Hindlimb muscle (tissue), 1 donor: Measurements from ENCODE around the gene PTPRF. TPM values are rescaled to one million over a fixed set of nuclear protein-coding genes. Genes with fewer than 3 reads are reported as not detected.

Experiments
- DNase-seq: peaks from one replicate; pipeline ENCODE4 v3.0.0-alpha.2; 2013
- polyA plus RNA-seq: library from polyadenylated mRNA; unstranded; fragments of 120-200 nt; gene quantifications from one replicate; pipeline ENCODE4 v1.2.1, GENCODE V29; 2013; ENCODE audit not compliant: insufficient read length

PTPRF gene
- polyA plus RNA-seq, 1 donor: 29.2 TPM

DNA sequence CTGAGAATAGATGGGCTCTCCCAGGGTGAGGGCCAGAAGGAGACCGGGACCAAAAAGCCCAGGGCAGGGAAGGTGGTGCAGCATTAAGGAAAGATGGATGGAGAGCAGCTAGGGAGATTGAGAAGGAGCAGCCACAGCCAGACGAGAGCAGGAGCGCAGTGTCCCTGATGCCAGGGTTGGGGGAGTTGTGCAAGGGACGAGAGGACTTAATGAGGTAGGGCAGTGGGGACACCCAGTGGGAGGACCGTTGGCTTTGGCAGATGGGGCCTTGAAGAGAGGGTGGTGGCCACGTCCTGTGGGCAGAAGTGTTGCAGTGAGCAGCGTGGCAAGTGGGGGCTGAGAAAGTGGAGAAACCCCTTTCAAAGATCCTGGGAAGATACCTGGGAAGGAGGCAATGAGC, 81.3 kb downstream of the PTPRF start:
- no peak for DNase-seq

DNA sequence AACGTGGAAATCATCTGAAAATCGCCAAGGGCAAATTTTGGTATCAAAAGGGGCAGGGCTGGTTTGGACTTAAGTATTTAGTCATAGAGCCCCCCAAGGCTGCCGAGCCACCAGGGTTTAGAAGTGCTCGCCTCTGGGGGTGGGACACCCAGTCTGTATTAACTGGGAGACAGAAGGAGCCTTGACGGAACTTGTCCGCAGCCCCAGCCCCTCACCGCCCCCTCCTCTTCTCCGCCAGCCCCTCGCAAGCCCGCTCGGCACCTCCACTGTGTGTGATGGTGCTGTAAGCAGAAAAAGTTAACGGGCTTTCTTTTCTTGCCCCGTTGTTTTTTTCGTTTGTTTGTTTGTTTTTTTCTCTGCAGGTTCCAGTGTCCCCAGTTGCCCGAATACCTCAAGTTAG, 81.7 kb downstream of the PTPRF start:
- no peak for DNase-seq

DNA sequence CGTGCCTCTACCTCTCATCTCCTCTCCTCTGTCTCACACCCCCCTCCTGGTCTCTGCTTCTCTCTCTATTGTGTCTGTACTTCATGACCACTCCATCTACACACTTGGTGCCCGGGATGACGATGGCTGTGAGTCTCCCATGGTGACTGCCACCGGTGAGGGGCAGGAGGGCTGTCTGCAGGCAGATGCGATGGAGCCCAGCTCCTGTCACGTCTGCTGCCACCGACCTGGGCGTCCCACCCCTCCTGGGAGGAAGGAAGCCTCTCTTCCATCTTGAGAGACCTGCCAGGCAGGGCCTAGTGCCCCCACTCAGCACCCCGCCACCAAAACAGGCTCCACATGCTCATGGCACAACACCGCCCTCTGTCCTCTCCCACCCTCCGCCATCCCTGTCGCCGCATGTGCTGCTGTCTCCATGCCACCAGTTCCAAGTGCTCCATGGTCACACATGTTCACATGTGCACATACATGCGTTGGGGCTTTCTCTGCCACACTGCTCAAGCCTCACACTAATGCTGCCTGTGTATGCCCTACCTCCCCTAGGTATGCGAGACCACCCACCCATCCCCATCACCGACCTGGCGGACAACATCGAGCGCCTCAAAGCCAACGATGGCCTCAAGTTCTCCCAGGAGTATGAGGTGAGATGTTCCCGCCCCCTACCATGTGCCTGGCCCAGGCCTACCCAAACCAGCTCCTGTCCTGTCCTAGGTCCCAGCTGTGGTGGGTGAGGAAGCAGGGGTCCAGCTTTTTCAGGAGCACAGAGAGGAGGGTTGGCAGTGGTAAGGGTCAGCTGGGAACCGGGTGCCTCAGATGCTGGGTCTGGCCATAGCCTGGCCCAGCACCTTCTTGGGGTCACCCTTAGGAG, 82.6 kb downstream of the PTPRF start:
- no peak for DNase-seq

GRCh38 chr1:43614211-43614610, 83.5 kb downstream of the PTPRF start:
- DNase-seq: no peak

DNA sequence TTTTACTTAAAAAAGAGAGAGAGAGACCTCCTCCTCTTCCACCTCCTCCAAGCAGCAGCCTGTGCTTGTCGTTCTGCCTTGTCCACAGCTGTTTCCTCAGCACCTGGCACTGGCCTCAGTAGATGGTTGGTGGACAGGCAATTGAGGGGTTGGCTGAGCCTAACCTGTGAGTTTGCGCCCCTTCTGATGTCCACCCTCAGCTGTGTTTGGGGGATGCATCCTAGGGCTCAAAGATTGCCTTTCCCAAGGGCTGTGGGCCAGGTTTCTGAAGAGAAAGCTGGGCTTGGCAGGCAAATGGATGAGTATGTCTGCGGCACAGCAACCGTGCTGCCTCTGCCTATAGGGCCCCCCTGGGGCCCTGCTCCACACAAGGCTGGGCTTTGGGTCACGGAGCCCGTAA, 84.2 kb downstream of the PTPRF start:
- DNase-seq: no peak

DNA sequence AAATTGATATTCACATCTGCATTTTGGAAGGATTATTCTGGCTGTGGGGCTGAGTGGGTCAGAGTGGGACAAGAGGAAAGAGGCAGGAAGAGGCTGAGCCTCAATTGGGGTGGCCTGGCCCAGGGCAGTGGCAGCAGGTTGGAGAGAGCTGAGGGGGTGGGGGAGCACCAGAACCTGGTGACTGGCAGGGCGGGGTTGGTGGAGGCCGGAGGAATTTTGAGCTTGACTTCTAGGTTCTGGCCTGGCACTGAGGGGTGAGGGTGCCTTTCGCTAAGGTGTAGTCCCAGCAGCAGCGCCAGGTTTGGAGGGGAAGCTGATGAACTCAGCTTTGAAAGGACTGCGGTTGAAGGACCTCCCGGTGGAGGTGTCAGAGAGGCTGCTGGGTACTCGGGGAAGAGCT, 85.7 kb downstream of the PTPRF start:
- DNase-seq: no peak

- DNase-seq: no peak
Observed at GRCh38 chr1:43617011-43617410, 86.3 kb downstream of the PTPRF start.

DNA sequence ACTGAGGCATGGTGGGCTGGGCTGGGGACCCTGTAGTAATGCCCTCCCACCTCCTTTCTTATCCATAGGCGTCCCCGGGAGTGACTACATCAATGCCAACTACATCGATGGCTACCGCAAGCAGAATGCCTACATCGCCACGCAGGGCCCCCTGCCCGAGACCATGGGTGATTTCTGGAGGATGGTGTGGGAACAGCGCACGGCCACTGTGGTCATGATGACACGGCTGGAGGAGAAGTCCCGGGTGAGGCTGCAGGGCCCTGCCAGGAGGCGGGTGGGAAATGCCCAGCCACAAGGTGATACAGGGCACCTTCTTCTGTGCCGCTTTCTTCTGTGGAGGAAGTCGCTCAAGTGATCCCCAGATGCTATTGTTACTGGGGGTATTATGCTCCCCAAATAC, 87.0 kb downstream of the PTPRF start:
- DNase-seq: no peak

DNA sequence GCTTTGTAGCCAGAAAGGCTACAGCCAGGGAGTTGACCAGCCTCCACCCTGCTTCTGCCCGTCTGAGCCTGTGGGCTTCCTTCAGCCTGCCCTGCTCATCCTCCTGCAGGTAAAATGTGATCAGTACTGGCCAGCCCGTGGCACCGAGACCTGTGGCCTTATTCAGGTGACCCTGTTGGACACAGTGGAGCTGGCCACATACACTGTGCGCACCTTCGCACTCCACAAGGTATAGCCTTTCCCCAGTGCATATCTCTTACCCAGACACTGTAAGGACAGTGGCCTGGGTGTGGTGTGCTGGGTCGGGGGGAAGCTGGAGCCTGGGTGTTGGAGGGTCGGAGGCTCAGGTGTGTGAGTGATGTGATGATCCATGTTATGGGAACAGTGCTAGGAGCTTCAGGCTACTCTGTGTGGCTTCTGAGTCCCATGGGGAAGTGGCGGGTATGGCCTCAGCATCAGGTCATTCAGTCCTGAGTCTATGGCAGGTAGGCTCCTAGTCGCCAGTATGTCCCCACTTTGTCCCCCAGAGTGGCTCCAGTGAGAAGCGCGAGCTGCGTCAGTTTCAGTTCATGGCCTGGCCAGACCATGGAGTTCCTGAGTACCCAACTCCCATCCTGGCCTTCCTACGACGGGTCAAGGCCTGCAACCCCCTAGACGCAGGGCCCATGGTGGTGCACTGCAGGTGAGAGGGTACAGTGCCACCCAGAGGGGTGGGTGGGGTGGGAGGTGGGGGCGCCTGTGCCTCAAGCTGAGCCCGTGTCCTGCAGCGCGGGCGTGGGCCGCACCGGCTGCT, 88.0 kb downstream of the PTPRF start:
- DNase-seq: no peak

DNA sequence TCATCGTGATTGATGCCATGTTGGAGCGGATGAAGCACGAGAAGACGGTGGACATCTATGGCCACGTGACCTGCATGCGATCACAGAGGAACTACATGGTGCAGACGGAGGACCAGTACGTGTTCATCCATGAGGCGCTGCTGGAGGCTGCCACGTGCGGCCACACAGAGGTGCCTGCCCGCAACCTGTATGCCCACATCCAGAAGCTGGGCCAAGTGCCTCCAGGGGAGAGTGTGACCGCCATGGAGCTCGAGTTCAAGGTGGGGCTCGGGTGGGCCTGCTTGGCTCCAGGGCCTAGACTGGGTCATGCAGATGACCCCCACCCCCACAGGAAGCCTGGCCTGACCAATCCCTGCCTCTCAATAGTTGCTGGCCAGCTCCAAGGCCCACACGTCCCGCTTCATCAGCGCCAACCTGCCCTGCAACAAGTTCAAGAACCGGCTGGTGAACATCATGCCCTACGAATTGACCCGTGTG, 88.7 kb downstream of the PTPRF start:
- no peak for DNase-seq

DNA sequence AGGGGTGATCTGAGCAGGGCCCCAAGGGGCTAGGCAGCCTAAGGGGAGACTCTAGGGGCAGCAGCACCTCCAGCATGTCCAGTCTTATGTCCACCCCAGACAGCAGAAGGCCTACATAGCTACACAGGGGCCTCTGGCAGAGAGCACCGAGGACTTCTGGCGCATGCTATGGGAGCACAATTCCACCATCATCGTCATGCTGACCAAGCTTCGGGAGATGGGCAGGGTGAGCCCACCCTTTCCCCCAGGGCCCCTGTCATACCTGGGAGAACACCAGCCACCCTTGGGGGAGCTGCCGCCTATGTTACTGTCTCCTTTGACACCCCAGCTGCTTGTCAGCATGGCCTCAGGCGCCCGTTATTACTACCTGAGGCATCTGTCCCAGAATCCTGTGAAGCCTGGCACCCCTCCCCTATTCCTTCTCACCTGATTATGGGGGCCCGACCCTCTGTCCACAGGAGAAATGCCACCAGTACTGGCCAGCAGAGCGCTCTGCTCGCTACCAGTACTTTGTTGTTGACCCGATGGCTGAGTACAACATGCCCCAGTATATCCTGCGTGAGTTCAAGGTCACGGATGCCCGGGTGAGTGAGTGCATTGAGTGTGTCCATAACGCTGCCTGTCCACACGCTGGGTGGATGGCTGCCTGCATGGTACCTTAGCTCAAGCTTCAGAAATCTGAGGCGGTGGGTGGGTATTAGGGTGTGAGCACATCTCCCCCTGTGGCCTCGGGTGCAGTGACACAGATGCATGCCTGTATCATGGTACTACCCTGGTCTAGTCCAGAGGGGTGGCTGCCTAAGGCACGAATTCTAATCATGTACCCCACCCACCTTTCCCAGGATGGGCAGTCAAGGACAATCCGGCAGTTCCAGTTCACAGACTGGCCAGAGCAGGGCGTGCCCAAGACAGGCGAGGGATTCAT, 89.6 kb downstream of the PTPRF start:
- no peak for DNase-seq

- no peak for DNase-seq
Observed at GRCh38 chr1:43620956-43621355, 90.3 kb downstream of the PTPRF start.

- DNase-seq: no peak
Observed at GRCh38 chr1:43621386-43621785, 90.7 kb downstream of the PTPRF start.

- no peak for DNase-seq
Observed at GRCh38 chr1:43621861-43622260, 91.2 kb downstream of the PTPRF start.

DNA sequence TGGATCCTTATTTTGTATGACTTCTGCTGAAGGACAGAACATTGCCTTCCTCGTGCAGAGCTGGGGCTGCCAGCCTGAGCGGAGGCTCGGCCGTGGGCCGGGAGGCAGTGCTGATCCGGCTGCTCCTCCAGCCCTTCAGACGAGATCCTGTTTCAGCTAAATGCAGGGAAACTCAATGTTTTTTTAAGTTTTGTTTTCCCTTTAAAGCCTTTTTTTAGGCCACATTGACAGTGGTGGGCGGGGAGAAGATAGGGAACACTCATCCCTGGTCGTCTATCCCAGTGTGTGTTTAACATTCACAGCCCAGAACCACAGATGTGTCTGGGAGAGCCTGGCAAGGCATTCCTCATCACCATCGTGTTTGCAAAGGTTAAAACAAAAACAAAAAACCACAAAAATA, 91.8 kb downstream of the PTPRF start:
- no peak for DNase-seq

- DNase-seq: no peak
Observed at GRCh38 chr1:43622901-43623780, 92.5 kb downstream of the PTPRF start.

- no peak for DNase-seq
Observed at GRCh38 chr1:43625063-43625780, 94.5 kb downstream of the PTPRF start.

GRCh38 chr1:43632135-43632670, 101.5 kb downstream of the PTPRF start:
- DNase-seq: no peak

GRCh38 chr1:43634721-43635120, 104.0 kb downstream of the PTPRF start:
- DNase-seq: no peak

GRCh38 chr1:43636006-43636641, 105.4 kb downstream of the PTPRF start:
- no peak for DNase-seq
